NCI-H2029 treated with DMSO at 0.1 percent for 48 hours (cell line): Measurements from ENCODE around the gene ACOT8.

Experiments used
- DNase-seq: peaks from one replicate; lab custom pipeline; 2025; lab: John Stamatoyannopoulos, UW

The ACOT8 gene

DNA sequence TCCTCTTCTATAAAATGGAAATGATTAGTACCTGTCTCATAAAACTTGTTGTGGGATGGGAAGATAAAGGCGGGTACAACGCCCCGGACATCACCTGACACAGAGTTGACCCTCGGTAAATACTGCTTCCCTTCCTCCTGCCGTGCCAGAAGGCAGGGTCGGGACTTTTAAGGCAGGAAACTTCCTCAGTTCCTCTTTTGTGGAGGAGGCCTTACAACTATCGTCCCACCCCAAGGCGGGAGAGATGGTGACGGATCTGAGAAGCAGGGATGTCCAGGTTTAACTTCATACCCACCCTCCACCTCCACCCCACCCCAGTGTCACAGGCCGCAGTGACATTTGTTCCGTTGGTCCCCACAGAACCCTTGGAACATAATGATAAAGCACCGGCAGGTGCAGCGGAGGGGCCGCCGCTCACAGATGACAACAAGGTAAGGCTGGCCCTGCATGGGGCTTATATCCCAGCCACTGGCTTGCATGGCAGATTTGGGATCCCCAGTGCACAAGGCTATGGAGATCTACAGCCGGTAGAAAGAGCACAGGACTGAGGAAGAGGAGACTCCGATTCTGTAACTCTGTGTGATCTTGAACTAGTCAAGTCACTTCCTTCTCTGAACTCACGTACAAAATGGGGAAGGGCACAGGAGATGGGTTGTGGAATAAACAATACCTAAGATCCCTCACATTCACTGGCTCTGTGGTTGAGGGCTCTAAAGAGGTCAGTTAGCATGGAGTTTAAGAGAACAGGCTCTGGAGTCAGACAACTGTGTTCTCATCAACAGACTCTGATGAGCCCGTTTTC is 64.7 kb downstream of the ACOT8 start:
- no peak for DNase-seq
